HG02759 (cell line): ENCODE measurements around the gene SLX9.
"Not testable (repeated sequence)": the region's sequence is repeated elsewhere in the genome, so short reads cannot be mapped to it uniquely, and the experiment has no call there.

ENCODE experiments used
- ATAC-seq: cut with Tn5 transposase; IDR thresholded peaks from one replicate; pipeline ENCODE4 v1.9.1; 2021; ENCODE audit warnings: mild to moderate bottlenecking, moderate library complexity; ENCODE audit not compliant: unreplicated experiment

Gene SLX9

GRCh38 chr21:45016031-45016405, 76.2 kb downstream of the SLX9 start:
- no peak for ATAC-seq

DNA sequence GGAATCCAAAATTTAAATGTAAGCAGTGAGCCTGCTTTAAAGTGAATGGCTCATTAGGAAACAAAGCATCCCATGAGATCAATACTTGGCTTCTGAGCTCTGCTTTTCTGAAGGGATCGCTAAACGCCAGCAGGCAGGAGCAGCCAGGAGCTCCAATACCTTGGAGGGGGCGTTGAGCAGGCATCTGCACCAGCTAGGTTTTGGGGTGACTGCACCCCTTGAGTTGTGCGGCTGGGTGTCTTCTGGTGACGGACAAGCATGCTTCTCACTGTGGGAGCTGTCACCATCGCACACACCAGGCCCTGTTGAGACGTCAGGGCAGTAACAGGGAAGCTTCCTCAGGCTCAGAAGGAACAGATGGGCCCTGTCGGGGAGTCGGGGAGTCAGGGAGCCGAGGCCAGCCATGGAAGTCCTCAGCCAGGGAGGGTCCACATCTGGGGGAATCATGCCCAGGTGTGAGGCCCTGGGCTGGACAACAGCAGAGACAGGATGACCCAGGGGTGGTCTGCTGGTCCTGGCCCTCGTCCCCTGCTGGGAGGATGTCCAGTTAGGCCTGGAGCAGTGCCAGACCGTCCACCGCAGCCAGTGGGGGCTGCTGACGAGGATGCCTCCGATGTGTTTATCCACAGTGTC, 76.7 kb downstream of the SLX9 start:
- ATAC-seq: no peak

DNA sequence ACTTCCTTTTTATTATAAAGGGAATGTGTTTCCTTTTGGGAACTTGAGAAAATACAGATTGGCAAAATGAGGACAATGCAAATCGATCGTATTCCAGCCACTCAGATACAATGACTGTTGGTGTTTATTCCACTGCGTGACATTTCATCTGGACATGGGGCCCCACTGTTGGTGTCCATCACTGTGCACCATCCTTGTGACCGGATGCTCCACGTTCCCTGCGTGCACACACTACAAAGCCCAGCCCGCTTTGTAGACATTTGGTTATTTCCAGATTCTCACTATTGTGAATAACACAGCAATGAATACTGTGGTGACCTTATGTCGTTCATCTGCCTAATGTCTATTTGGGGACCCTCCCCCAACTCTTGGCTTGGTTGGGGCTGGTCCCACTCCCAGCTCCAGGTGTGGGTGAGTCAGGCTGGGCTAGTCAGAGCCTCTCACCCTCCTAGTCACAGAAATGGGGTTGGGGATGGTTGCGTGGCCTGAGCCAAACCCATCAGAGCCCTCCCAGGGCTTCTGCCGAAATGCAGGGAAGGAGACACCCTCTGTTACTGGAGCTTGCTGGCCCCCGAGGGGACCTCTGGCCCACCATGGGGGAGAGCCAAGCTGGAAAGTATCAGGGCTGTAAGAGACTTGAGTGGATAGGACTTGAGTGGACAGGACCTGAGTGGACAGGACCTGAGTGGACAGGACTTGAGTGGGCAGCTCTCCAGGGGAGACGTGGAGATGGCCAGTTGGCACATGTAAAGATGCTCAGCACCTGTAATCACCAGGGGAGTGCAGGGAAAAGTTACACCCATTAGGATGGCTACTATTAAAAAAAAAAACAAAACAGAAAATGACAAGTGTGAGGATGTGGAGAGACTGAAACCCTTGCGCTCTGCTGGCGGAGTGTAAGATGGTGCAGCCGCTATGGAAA, 77.5 kb downstream of the SLX9 start:
- no peak for ATAC-seq

GRCh38 chr21:45018131-45019075, 78.6 kb downstream of the SLX9 start:
- no peak for ATAC-seq

GRCh38 chr21:45019076-45019886, 79.5 kb downstream of the SLX9 start:
- no peak for ATAC-seq

GRCh38 chr21:45019887-45020537, 80.2 kb downstream of the SLX9 start:
- ATAC-seq: no peak

DNA sequence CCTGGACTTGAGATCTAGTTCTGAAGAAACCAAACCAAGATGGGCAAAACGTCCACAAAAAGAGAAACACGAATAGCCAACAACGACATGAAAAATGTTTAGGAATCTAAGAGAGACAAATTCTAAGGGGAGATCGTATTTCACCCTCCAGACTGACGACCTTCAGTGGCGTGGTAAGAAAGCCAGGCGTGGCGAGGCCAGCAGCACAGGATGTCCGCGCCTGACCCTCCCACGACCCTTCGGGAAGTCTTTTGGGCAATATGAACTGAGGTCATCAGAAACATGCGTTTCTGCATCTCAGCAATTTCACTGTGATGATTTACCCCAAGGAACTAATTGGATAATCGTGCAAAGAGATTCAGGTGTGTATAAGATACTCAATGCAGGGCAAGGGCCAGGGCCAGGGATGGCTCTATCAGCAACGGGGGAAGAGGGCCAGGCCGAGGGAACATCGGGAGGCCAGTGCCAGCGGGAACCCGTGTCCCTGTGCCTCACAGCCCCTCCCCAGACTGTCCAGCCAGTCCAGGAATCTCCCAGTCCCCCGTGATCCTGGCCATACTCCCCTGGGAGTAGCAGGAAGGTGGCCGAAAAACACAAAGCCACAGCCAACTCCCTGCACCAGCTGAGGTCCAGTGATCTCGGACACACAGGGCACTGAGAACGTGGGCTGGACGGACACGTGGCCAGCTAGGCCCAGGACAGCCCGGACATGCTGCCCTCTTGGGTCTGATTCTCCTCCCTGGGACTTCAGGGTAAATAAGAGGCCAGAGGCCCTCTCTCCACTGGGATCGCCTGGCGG, 81.0 kb downstream of the SLX9 start:
- no peak for ATAC-seq

GRCh38 chr21:45021428-45022347, 81.9 kb downstream of the SLX9 start:
- ATAC-seq: no peak

DNA sequence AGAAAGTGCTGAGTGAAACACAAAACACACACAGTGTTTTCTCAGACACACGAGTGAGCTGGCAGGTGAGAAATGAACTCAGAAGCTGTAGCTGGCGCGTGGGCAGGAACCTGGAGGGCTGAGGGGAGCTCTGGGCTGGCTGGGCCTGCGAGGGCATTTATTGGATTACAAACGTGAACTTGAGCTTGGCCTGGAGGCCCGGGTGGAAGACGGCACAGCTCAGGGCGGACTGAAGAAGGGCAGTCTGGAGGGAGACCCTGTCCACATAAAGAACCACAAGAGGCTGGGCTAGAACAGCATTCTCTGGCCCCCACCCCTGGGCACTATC, 82.5 kb downstream of the SLX9 start:
- no peak for ATAC-seq

- ATAC-seq: no peak
Observed at GRCh38 chr21:45022736-45023135, 82.9 kb downstream of the SLX9 start.

DNA sequence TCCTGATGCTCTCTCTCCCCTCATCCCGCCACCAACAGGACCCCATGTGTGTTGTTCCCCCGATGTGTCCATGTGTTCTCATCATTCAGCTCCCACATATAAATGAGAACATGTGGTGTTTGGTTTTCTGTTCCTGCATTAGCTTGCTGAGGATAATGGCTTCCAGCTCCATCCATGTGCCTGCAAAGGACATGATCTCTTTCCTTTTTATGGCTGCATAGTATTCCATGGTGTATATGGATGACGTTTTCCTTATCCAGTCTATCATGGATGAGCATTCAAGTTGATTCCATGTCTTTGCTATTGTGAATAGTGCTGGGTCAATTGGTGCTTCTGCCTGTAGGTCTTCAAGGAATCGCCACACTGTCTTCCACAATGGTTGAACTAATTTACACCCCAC, 84.7 kb downstream of the SLX9 start:
- ATAC-seq: not testable (repeated sequence)

GRCh38 chr21:45026066-45026745, 86.4 kb downstream of the SLX9 start:
- no peak for ATAC-seq
